BLaER1 treated with 17β-estradiol and CSF1 and Interleukin-3, amounts not matched to agents 10 nM and 100 nM (cell line): ENCODE data around the gene SERPINB3.

Experiments used
- H3K27ac ChIP-seq, 11 experiments: shearing (Covaris generic); formaldehyde crosslinking; 2 replicates each; pipeline ENCODE4 v1.8.1; 2022
- H3K27me3 ChIP-seq, 11 experiments: shearing (Covaris generic); formaldehyde crosslinking; 2 replicates each; pipeline ENCODE4 v1.8.1; 2022
- H3K36me3 ChIP-seq, 11 experiments: shearing (Covaris generic); formaldehyde crosslinking; 2 replicates each; pipeline ENCODE4 v1.8.1; 2022
- H3K4me1 ChIP-seq, 10 experiments: shearing (Covaris generic); formaldehyde crosslinking; 2 replicates each; pipeline ENCODE4 v1.8.1; 2022
- H3K4me2 ChIP-seq, 11 experiments: shearing (Covaris generic); formaldehyde crosslinking; 2 replicates each; pipeline ENCODE4 v1.8.1; 2022
- H3K4me3 ChIP-seq, 10 experiments: shearing (Covaris generic); formaldehyde crosslinking; 2 replicates each; pipeline ENCODE4 v1.8.1; 2022
- H3K9ac ChIP-seq, 11 experiments: shearing (Covaris generic); formaldehyde crosslinking; 2 replicates each; pipeline ENCODE4 v1.8.1; 2022
- H3K9me3 ChIP-seq, 11 experiments: shearing (Covaris generic); formaldehyde crosslinking; replicated peaks in 1 of 11; 2 replicates each; pipeline ENCODE4 v1.8.1; 2022
- H4K20me1 ChIP-seq, 11 experiments: shearing (Covaris generic); formaldehyde crosslinking; 2 replicates each; pipeline ENCODE4 v1.8.1; 2022
- Cebpa-rat ChIP-seq, 11 experiments: shearing (Covaris generic); IDR thresholded peaks; 2 replicates each; pipeline ENCODE4 v1.8.1; 2022

SERPINB3 gene

DNA sequence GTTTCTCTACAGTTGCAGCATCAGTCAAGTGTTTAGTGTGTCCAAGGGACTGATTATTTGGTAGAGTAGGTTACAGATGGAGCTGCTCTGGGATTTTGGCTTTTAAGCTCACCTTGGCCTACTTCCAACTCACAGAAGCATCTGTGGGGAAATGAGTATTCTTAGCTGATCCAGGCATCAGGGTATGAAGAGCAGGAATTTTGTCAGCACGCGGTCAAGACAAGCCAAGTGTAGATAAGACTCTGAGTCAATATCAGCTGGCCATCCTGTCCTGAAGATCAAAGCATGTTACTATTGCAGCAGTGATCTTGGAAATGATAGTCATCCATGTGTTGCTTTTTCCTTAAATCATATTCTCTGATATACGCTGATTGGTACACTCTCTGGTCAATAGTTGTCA is 42.0 kb downstream of the SERPINB3 start:
- no peak overlapping the region for H3K4me2 ChIP-seq
- peaks cover 0 to 4% (median 0%) of the 10 kb centered on the region in 11 experiments; a peak in 1 of 22 replicates for H3K36me3 ChIP-seq
- no peak for TF ChIP-seq Cebpa-rat (IDR thresholded peaks at IDR 0.05)
- no peak overlapping the region for H3K27ac ChIP-seq
- H3K9me3 ChIP-seq: peaks cover 26 to 57% (median 40%) of the 10 kb centered on the region in 11 experiments
- H4K20me1 ChIP-seq: no peaks in the 10 kb centered on the region
- H3K4me1 ChIP-seq: no peaks in the 10 kb centered on the region
- H3K4me3 ChIP-seq: no peak overlapping the region
- H3K27me3 ChIP-seq: no peaks in the 10 kb centered on the region
- no peak overlapping the region for H3K9ac ChIP-seq

DNA sequence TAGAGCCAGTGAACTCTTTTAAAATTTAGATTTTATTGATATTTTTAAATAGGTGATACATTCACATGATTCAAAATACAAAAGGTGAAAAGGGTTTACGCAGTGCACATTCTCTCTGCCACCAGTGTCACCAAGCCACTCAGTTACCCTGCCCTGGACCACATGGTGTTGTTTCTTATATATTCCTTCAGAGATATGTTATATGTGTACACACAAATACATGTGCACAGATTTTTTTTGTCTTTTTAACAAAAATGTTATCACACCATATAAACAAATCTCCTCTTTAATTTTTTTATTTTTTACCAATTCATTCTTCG is 43.8 kb downstream of the SERPINB3 start:
- Histone ChIP-seq H4K20me1 (no peaks in the 10 kb centered on the region), H3K9me3 (peaks cover 13 to 39% (median 23%) of the 10 kb centered on the region in 11 experiments), H3K4me1 (no peaks in the 10 kb centered on the region), H3K4me2 (no peak overlapping the region), H3K9ac (no peak overlapping the region), H3K27me3 (no peaks in the 10 kb centered on the region), H3K4me3 (no peak overlapping the region), H3K36me3 (no peaks in the 10 kb centered on the region), H3K27ac (no peak overlapping the region)
- no peak for TF ChIP-seq Cebpa-rat (IDR thresholded peaks at IDR 0.05)

DNA sequence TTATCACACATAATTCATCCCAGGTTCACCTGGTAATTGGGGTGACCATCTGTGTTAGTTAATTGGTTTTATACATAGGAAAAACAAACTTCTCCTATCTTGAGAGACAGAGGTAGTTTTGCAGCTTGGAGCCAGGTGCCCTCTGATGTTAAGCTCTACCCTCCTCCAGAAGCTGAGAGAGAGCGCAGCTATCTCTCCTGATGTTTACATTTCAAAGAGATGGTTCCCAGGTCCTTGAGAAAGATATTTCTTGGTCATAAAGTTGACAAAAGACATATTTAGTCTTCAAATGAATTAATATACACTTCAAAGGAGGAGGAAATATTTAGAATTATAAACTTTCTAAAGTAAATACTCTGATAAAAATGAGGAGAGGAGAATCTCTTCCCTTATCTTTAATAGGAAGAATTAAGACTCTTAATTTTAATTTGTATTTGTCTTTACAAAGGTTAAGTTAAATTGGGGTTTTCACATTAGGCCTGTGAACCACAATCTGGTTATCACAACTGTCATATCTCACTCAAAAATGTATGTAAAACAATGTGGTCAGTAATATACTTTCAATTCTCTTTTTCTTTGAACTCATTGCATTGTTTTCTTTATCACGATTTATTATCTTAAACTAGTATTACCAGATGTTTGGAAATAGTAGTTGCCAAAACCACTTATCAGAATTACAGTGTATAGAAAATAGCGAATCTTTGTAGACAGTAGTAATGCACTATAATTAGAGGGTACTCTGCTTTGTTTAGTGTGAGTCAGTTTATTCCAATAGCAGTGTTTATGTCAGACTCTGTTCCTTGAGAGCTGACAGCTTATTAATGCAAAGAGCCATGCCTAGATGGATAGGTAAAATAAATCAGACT is 44.4 kb downstream of the SERPINB3 start:
- Histone ChIP-seq H3K9me3 (peaks cover 7 to 34% (median 20%) of the 10 kb centered on the region in 11 experiments; a peak in 20 of 22 replicates), H3K36me3 (no peaks in the 10 kb centered on the region), H3K9ac (no peak overlapping the region), H3K4me1 (no peaks in the 10 kb centered on the region), H4K20me1 (no peaks in the 10 kb centered on the region), H3K4me2 (no peak overlapping the region), H3K27me3 (no peaks in the 10 kb centered on the region), H3K4me3 (no peak overlapping the region), H3K27ac (no peak overlapping the region)
- TF ChIP-seq Cebpa-rat (IDR thresholded peaks at IDR 0.05): no peak

DNA sequence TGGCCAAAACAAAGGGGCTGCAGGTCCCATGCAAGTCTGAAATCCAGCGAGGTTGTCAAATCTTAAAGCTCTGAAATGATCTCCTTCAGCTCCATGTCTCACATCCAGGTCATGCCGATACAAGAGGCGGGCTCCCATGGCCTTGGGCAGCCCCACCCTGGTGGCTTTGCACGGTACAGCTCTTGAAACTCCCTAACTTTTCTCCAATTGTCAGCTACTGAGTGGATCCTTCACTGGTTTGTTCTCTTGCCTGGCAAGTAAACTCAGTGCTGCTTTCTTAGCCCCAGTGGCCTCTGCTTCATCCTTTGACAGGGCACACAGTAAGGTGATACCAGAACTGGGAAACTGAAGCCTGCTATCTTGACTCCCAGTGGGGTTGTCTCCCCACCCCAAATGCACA is 48.3 kb downstream of the SERPINB3 start:
- no peak overlapping the region for H3K4me3 ChIP-seq
- no peak overlapping the region for H3K4me2 ChIP-seq
- no peaks in the 10 kb centered on the region for H4K20me1 ChIP-seq
- no peak overlapping the region for H3K27ac ChIP-seq
- H3K27me3 ChIP-seq: no peaks in the 10 kb centered on the region
- TF ChIP-seq Cebpa-rat (IDR thresholded peaks at IDR 0.05): no peak
- H3K9ac ChIP-seq: no peak overlapping the region
- no peaks in the 10 kb centered on the region for H3K9me3 ChIP-seq
- no peaks in the 10 kb centered on the region for H3K4me1 ChIP-seq
- H3K36me3 ChIP-seq: no peaks in the 10 kb centered on the region

DNA sequence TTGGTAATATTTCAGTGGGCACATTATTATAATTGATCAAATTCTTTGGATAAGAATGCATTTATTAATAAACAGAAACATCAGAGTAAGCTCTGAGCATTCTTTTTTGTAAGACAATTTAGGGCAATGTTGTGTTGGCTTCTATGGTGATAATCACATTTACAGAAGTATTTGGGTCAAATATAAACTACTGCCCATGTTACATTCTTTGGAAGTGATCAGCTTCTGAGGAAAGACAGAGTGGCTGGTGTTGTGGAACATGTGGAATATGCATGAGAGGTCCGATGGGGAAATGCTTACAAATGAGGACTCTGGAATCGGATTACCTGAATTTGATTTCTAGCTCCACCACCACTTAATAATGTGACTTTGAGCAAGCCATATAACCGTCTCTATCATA is 55.2 kb downstream of the SERPINB3 start:
- Histone ChIP-seq H3K4me2 (no peak overlapping the region), H3K9me3 (no peaks in the 10 kb centered on the region), H3K27ac (no peak overlapping the region), H3K36me3 (no peaks in the 10 kb centered on the region), H3K4me1 (peaks cover 0 to 16% (median 0%) of the 10 kb centered on the region in 10 experiments; a peak in 3 of 20 replicates), H3K9ac (no peak overlapping the region), H3K27me3 (no peaks in the 10 kb centered on the region), H3K4me3 (no peak overlapping the region), H4K20me1 (no peaks in the 10 kb centered on the region)
- no peak for TF ChIP-seq Cebpa-rat (IDR thresholded peaks at IDR 0.05)
